OCI-LY3 (cell line): ENCODE results near the gene NCOA5.

ENCODE experiments used
- H2AFZ ChIP-seq: fragments of 200-600, 300-600 bp; shearing (Covaris generic); 2 replicates; pipeline ENCODE4 v1.6.0; 2014; ENCODE audit warnings: antibody characterized with exemption, low read depth, low read length
- H3K27ac ChIP-seq: fragments of 200-600, 300-600 bp; sonication (generic); 2 replicates; pipeline ENCODE4 v1.5.1; 2014; ENCODE audit warnings: mild to moderate bottlenecking, low read length, moderate library complexity, mixed read lengths
- H3K27me3 ChIP-seq: fragments of 200-600, 300-600 bp; sonication (generic); 2 replicates; pipeline ENCODE4 v1.6.1; 2014; ENCODE audit warnings: low read depth, low read length, mixed read lengths
- H3K36me3 ChIP-seq: fragments of 200-600, 300-600 bp; sonication (generic); replicated peaks from 2 replicates; pipeline ENCODE3; 2014; ENCODE audit warnings: low read depth, low read length, mixed read lengths
- H3K4me1 ChIP-seq: fragments of 300-600, 200-600 bp; sonication (generic); 2 replicates; pipeline ENCODE4 v1.6.1; 2014; ENCODE audit warnings: low read length, mixed read lengths
- H3K4me2 ChIP-seq: fragments of 200-600, 300-600 bp; sonication (generic); 2 replicates; pipeline ENCODE4 v1.6.1; 2014; ENCODE audit warnings: low read length, mixed read lengths
- H3K4me3 ChIP-seq: fragments of 300-600, 200-600 bp; sonication (generic); 2 replicates; pipeline ENCODE4 v1.5.1; 2014; ENCODE audit warnings: antibody characterized with exemption, mild to moderate bottlenecking, low read length, moderate library complexity
- H3K79me2 ChIP-seq: fragments of 300-600, 200-600 bp; shearing (Covaris generic); 2 replicates; pipeline ENCODE4 v1.6.1; 2014; ENCODE audit warnings: mild to moderate bottlenecking, low read length, mixed read lengths
- H3K9ac ChIP-seq: fragments of 300-600, 200-600 bp; shearing (Covaris generic); 2 replicates; pipeline ENCODE4 v1.6.0; 2014; ENCODE audit warnings: mild to moderate bottlenecking, low read length, moderate library complexity
- H3K9me3 ChIP-seq: fragments of 200-600, 300-600 bp; shearing (Covaris generic); 2 replicates; pipeline ENCODE4 v1.6.1; 2014; ENCODE audit warnings: low read length, mixed read lengths; ENCODE audit not compliant: insufficient read depth
- H4K20me1 ChIP-seq: fragments of 200-600, 300-600 bp; sonication (generic); 2 replicates; pipeline ENCODE4 v1.6.1; 2016; ENCODE audit warnings: low read length, mixed read lengths; ENCODE audit not compliant: insufficient read depth
- EZH2phosphoT487 ChIP-seq: fragments of 200-600 bp; shearing (Covaris generic); IDR thresholded peaks from 2 replicates; pipeline ENCODE4 v1.6.1; 2018; ENCODE audit warnings: antibody characterized with exemption, mixed run types, low read depth
- TF ChIP-seq, protein P1 (sequence below): fragments of 200-600, 300-600 bp; sonication (generic); IDR thresholded peaks from 2 replicates; pipeline ENCODE4 v1.5.1; 2014; ENCODE audit warnings: antibody characterized with exemption, low read length, low read depth

Gene NCOA5

DNA sequence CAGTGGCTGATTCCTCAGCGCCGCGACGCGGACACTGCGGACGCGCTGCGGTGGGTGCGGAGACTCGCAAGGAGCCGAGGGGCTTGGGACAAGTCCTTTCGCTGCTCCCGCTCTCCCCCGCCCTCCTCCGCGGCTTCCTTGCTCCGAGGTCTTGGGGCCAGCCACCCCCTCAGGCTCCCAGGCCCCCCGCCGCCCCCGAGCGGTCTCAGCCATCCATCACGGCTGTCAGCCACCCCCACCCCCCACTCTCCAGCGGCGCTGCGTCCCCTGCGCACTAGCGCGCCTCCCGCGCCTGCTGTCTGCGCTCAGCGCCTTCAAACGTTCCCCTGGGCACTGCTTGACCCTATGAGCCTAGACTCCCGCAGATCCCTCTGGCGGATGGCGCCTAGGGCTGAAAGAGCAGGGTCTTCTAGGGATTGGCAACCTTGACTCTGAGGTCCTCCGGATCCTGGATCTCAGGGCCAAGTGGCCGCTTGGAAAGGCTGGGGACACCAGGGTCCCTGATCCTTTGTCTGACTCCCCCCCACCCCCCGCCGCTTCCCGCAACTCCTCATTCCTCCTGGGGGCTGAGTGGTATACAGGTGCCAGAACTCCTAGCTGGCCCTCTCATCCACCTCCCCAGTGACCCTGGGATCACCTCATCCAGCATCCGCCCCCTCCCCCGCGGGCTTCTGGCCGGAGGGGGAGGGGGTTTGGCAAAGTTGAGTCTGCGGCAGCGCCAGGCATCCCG is 59.3 kb downstream of the NCOA5 start:
- Histone ChIP-seq H3K4me1 (no peaks in the 10 kb centered on the region), H3K9me3 (no peaks in the 10 kb centered on the region), H3K27me3 (peaks cover 52% of the 10 kb centered on the region), H4K20me1 (peaks cover 49% of the 10 kb centered on the region), H2AFZ (no peak overlapping the region), H3K79me2 (no peaks in the 10 kb centered on the region), H3K9ac (no peak overlapping the region), H3K36me3 (no peaks in the 10 kb centered on the region), H3K27ac (no peak overlapping the region), H3K4me3 (no peak overlapping the region), H3K4me2 (no peak overlapping the region)
- no peak for TF ChIP-seq EZH2phosphoT487
- TF ChIP-seq, protein P1, sequence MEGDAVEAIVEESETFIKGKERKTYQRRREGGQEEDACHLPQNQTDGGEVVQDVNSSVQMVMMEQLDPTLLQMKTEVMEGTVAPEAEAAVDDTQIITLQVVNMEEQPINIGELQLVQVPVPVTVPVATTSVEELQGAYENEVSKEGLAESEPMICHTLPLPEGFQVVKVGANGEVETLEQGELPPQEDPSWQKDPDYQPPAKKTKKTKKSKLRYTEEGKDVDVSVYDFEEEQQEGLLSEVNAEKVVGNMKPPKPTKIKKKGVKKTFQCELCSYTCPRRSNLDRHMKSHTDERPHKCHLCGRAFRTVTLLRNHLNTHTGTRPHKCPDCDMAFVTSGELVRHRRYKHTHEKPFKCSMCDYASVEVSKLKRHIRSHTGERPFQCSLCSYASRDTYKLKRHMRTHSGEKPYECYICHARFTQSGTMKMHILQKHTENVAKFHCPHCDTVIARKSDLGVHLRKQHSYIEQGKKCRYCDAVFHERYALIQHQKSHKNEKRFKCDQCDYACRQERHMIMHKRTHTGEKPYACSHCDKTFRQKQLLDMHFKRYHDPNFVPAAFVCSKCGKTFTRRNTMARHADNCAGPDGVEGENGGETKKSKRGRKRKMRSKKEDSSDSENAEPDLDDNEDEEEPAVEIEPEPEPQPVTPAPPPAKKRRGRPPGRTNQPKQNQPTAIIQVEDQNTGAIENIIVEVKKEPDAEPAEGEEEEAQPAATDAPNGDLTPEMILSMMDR, result no peak

DNA sequence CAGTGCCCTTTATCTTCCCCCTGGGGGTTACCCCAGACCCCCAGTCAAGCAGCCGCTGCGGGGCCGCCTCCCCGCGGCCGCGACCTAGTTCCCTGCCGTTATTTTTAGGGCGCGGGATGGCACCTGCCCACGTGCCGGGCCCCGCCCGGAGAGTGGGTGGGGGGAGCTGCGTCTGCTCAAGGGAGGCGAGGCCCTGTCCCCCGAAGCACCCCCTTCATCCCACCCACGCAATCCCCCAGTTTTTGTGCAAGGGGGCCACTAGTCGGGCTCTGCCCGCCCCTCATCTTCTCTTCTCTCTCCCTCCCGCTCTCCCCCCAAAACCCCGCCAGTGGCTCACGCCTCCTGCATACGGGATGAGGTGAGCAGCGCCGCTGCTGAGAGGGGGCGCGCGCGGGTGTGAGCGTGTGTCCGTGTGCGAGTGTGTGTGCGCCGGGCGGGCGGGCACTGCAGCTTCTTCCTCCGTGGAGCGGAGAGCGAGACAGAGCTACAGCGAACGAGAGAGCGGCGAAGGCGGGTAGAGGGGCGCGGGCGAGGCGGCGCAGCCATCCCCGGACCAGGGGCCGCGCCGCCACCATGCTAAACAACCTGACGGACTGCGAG is 60.9 kb downstream of the NCOA5 start, which contains the start of gene SLC12A5:
SLC12A5 (plus strand) TSS at position 444 of the 600 bp plus-strand sequence; CDS start at position 574, 130 bp downstream.
- no peak within 1 kb of the TSS for H3K27ac ChIP-seq
- peaks cover 48% of the 10 kb centered on the region for H4K20me1 ChIP-seq
- peaks cover 49% of the 10 kb centered on the region for H3K27me3 ChIP-seq

GRCh38 chr20:46028110-46028509 is 61.7 kb downstream of the NCOA5 start:
- H3K27ac ChIP-seq, result no peak overlapping the region
- H3K27me3 ChIP-seq, result peaks cover 49% of the 10 kb centered on the region
- TF ChIP-seq EZH2phosphoT487, result no peak
- TF ChIP-seq, protein P1, result no peak
- H3K9me3 ChIP-seq, result no peaks in the 10 kb centered on the region
- H3K36me3 ChIP-seq, result no peaks in the 10 kb centered on the region
- no peaks in the 10 kb centered on the region for H3K79me2 ChIP-seq
- 0 out of 2 replicates have a peak, but pooled peaks cover 2% of the 10 kb centered on the region for H3K4me1 ChIP-seq
- H3K4me2 ChIP-seq, result no peak overlapping the region
- no peak overlapping the region for H3K9ac ChIP-seq
- no peak overlapping the region for H2AFZ ChIP-seq
- peaks cover 48% of the 10 kb centered on the region for H4K20me1 ChIP-seq
- no peak overlapping the region for H3K4me3 ChIP-seq

More for the DNA sequence above, 60.9 kb downstream of the NCOA5 start, which contains the start of gene SLC12A5:
- no peak for TF ChIP-seq EZH2phosphoT487
- TF ChIP-seq, protein P1, result no peak
- Histone ChIP-seq H3K9ac (no peak within 1 kb of the TSS), H2AFZ (no peak within 1 kb of the TSS), H3K4me1 (no peaks in the 10 kb centered on the region), H3K4me3 (no peak within 1 kb of the TSS), H3K9me3 (no peaks in the 10 kb centered on the region), H3K79me2 (no peaks in the 10 kb centered on the region), H3K36me3 (no peaks in the 10 kb centered on the region), H3K4me2 (no peak within 1 kb of the TSS)

DNA sequence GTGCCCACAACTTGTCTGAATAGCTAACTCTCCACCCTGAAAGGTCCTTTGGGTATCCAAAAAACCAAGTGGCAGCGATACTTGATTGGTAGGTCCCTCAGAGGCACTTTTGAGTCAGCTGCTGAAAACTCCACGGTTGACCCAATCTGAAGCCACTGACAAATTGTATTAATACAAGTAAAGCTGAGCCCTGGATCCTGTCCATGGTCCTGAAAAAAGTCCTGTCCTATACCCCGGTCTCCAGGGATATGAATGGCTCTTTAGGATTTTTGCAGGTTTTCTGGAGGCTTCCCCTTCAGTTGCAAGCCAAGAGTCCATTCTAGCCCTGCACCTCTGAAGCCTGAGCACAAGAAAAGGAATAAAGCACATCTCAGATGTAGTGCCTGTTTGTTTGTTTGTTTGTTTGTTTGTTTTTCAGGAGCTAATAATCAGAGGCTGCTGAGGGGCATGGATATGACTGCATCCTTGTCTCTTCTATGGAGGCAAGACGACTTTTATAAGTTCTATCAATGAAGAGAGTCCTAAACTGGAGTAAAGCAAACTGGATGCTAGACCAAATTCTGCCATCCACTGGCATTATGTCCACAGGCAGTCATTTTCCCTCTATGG is 62.4 kb downstream of the NCOA5 start:
- Histone ChIP-seq H3K4me1 (peaks cover 6% of the 10 kb centered on the region; the same call in 1 of the 2 replicates), H3K9ac (no peak overlapping the region), H4K20me1 (peaks cover 48% of the 10 kb centered on the region), H3K4me2 (no peak overlapping the region), H3K4me3 (no peak overlapping the region), H3K79me2 (no peaks in the 10 kb centered on the region), H3K27ac (no peak overlapping the region), H3K9me3 (no peaks in the 10 kb centered on the region), H2AFZ (no peak overlapping the region), H3K36me3 (no peaks in the 10 kb centered on the region), H3K27me3 (peaks cover 42% of the 10 kb centered on the region)
- TF ChIP-seq EZH2phosphoT487, result no peak
- TF ChIP-seq, protein P1, result no peak
